Activated CD4-positive, alpha-beta T cell treated with anti-CD3 and anti-CD28 coated beads, Interleukin-2, Interleukin-6, amounts not matched to agents 100 ng/mL and 50 ng/mL, durations not matched to agents 16 hours and 8 hours (primary cell): Measurements from ENCODE around the gene PYCR2.

Source experiments
- DNase-seq: peaks from one replicate; pipeline ENCODE4 v3.0.0-alpha.2; 2020

PYCR2 gene

GRCh38 chr1:225873281-225873850 lies 50.7 kb downstream of the PYCR2 start:
- DNase-seq = no peak

- DNase-seq = no peak
These were observed 52.0 kb downstream of the PYCR2 start for GRCh38 chr1:225872075-225872430.

GRCh38 chr1:225871359-225872074 lies 52.5 kb downstream of the PYCR2 start:
- DNase-seq = peak; percentile 28

- no peak for DNase-seq
These were observed 53.1 kb downstream of the PYCR2 start for GRCh38 chr1:225870911-225871310.
